ENCODE results near the gene THOP1. TPM values are rescaled to one million over a fixed set of nuclear protein-coding genes. Genes with fewer than 3 reads are reported as not detected.

THOP1 gene
- total RNA-seq, 1 experiment from 2014 or later: 221 TPM

DNA sequence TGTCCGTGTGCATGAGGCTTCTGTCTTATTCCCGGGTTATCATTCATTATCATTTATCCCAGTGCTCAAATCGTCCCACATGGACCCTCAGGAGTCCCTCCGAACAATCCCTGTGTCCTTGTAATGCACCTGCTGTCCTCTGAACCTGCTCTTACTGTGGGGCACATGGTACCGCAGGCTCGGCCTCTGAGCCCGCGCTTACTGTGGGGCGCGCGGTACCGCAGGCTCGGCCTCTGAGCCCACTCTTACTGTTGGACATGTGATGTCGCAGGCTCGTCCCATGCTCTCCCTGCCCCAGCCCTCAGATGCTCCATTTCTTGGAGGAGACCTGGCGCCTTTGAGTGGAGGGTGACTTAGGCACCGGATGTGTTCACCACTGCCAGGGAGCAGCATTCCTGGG lies 17.5 kb downstream of the THOP1 start:
- Histone ChIP-seq H4K20me1 (ENCODE audit: low read length) (no peaks in the 10 kb centered on the region), H3K9me2 (replicated peaks; ENCODE audit: low read length) (no peaks in the 10 kb centered on the region), H3K9me3 (ENCODE audit: low read length) (no peaks in the 10 kb centered on the region), H3K4me2 (ENCODE audit: low read length) (no peak overlapping the region), H3K4me3 (ENCODE audit: low read length) (no peak overlapping the region), H3F3A (ENCODE audit: low read length, unreplicated experiment) (no peaks in the 10 kb centered on the region), H2AFZ (ENCODE audit: low read length) (no peak overlapping the region), H3K27ac (ENCODE audit: low read length) (no peak overlapping the region), H3K27me3 (ENCODE audit: low read length) (no peaks in the 10 kb centered on the region), H3K4me1 (ENCODE audit: insufficient read depth, low read length) (no peaks in the 10 kb centered on the region), H3K79me2 (ENCODE audit: low read length) (no peaks in the 10 kb centered on the region), H3K36me3 (ENCODE audit: low read depth, low read length) (no peaks in the 10 kb centered on the region; the same call in 1 of the 2 replicates), H3K9ac (ENCODE audit: low read length) (no peak overlapping the region)
- DNase-seq (no peak), ATAC-seq (no peak)
- POLR2A ChIA-PET (ENCODE audit: unreplicated experiment): no interaction called here
- intact Hi-C loops (cut with micrococcal nuclease): no loop called here
- no TSS peak for BruUV-seq (replicated peaks)
- no peak for TF ChIP-seq CTCF (conservative IDR thresholded peaks at IDR 0.05; ENCODE audit: low read depth, low read length)
- TF ChIP-seq EZH2phosphoT487 (IDR thresholded peaks at IDR 0.05; ENCODE audit: borderline replicate concordance, low read length): no peak
- TF ChIP-seq EZH2 (IDR thresholded peaks at IDR 0.05; ENCODE audit: low read length, unreplicated experiment): no peak
- CTCF ChIA-PET: no interaction called here

DNA sequence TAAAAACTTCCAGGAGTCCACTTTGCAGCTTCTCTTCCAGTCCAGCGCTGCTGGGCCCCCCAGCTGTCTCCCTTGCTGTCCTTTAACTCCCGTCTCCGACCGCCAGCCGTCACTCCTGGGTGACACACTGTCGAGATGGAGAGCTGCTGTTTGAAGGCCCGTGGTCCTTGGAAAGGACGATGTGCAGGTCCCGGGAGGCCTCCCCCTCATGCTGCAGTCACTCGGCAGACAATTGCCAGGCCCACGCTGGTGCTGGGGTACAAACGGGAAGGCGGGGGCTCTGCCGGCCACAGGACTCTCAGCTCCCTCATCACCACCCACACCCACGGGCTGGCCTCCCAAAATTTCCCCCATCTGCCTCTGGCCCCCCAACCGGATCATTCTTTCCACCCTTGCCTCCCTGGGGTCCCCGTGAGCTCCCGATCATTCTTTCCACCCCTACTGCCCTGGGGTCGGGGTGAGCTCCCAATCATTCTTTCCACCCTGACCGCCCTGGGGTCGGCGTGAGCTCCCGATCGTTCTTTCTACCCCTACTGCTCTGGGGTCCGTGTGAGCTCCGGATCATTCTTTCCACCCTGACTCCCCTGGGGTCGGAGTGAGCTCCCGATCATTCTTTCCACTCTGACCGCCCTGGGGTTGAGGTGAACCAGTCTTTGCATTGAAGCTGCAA lies 18.3 kb downstream of the THOP1 start:
- Histone ChIP-seq H3K36me3 (ENCODE audit: low read depth, low read length) (no peaks in the 10 kb centered on the region; the same call in 1 of the 2 replicates), H3K79me2 (ENCODE audit: low read length) (no peaks in the 10 kb centered on the region), H3K4me3 (ENCODE audit: low read length) (no peak overlapping the region), H3K27me3 (ENCODE audit: low read length) (no peaks in the 10 kb centered on the region), H3K27ac (ENCODE audit: low read length) (no peak overlapping the region), H3F3A (ENCODE audit: low read length, unreplicated experiment) (no peaks in the 10 kb centered on the region), H3K9me3 (ENCODE audit: low read length) (no peaks in the 10 kb centered on the region), H4K20me1 (ENCODE audit: low read length) (no peaks in the 10 kb centered on the region), H3K4me1 (ENCODE audit: insufficient read depth, low read length) (no peaks in the 10 kb centered on the region), H2AFZ (ENCODE audit: low read length) (no peak overlapping the region), H3K4me2 (ENCODE audit: low read length) (no peak overlapping the region), H3K9ac (ENCODE audit: low read length) (no peak overlapping the region), H3K9me2 (replicated peaks; ENCODE audit: low read length) (no peaks in the 10 kb centered on the region)
- ATAC-seq (no peak), DNase-seq (no peak)
- ChIA-PET POLR2A (ENCODE audit: unreplicated experiment) (interaction anchor here (1.0 kb wide), 1 partner anchor 68 kb away, joined by 5 read pairs; no protein-coding TSS in a partner anchor), CTCF (no interaction called here)
- intact Hi-C loops (cut with micrococcal nuclease): no loop called here
- no TSS peak for BruUV-seq (replicated peaks)
- TF ChIP-seq CTCF (conservative IDR thresholded peaks at IDR 0.05; ENCODE audit: low read depth, low read length) (no peak), EZH2 (IDR thresholded peaks at IDR 0.05; ENCODE audit: low read length, unreplicated experiment) (no peak), EZH2phosphoT487 (IDR thresholded peaks at IDR 0.05; ENCODE audit: borderline replicate concordance, low read length) (no peak)
